Measurements from ENCODE around the gene LAMA3.

LAMA3 gene

GRCh38 chr18:23983112-23983511 lies 293.9 kb downstream of the LAMA3 start:
- DNase-seq = no peak

- DNase-seq = no peak
Observed at GRCh38 chr18:23986600-23987359, 297.5 kb downstream of the LAMA3 start.

GRCh38 chr18:23990474-23991410 lies 301.5 kb downstream of the LAMA3 start:
- DNase-seq = no peak

GRCh38 chr18:23992089-23992940 lies 303.1 kb downstream of the LAMA3 start:
- no peak for DNase-seq

- no peak for DNase-seq
Observed at GRCh38 chr18:23992941-23993280, 303.7 kb downstream of the LAMA3 start.

- DNase-seq = no peak
Observed at GRCh38 chr18:23994361-23994902, 305.2 kb downstream of the LAMA3 start.

GRCh38 chr18:23995180-23995579 lies 305.9 kb downstream of the LAMA3 start:
- no peak for DNase-seq

- no peak for DNase-seq
Observed at GRCh38 chr18:23998018-23998417, 308.8 kb downstream of the LAMA3 start.

- no peak for DNase-seq
Observed at GRCh38 chr18:23998820-23999219, 309.6 kb downstream of the LAMA3 start.

- no peak for DNase-seq
Observed at GRCh38 chr18:24000613-24001490, 311.6 kb downstream of the LAMA3 start.

- DNase-seq = no peak
Observed at GRCh38 chr18:24002479-24002878, 313.2 kb downstream of the LAMA3 start.

GRCh38 chr18:24003288-24003687 lies 314.0 kb downstream of the LAMA3 start:
- no peak for DNase-seq

GRCh38 chr18:24003903-24004640 lies 314.8 kb downstream of the LAMA3 start:
- DNase-seq = no peak

Data from NCI-H1694 treated with DMSO at 0.1 percent for 48 hours (cell line).